Loucy (cell line): ENCODE data around the gene ESYT3.

Experiments
- CTCF ChIP-seq: fragments of 200-600 bp; sonication (generic); conservative IDR thresholded peaks from 2 replicates; pipeline ENCODE4 v1.5.1; 2014; ENCODE audit warnings: mild to moderate bottlenecking, antibody characterized with exemption, low read length
- EZH2phosphoT487 ChIP-seq: fragments of 200-600 bp; IDR thresholded peaks from 2 replicates; pipeline ENCODE4 v1.6.1; 2018; ENCODE audit warnings: antibody characterized with exemption, mild to moderate bottlenecking, moderate library complexity, borderline replicate concordance

GRCh38 chr3:138439646-138440045 is 5.2 kb downstream of the ESYT3 start:
- TF ChIP-seq CTCF (no peak), EZH2phosphoT487 (no peak)
